SK-N-SH treated with all-trans-retinoic acid at 6 μM for 48 hours (cell line): ENCODE measurements around the gene HMCN2.
A peak's percentile ranks its signal among the peaks of the same experiment; 100 is the strongest.

ENCODE experiments used
- CSDC2 ChIP-seq: fragments of 250-450 bp; sonication (Bioruptor Pico); IDR thresholded peaks from 2 replicates; pipeline ENCODE4 v1.5.0; 2020; ENCODE audit warnings: mild to moderate bottlenecking, moderate library complexity
- ESRRG ChIP-seq: fragments of 250-450 bp; sonication (Bioruptor Pico); IDR thresholded peaks from 2 replicates; pipeline ENCODE4 v1.6.1; 2021; ENCODE audit warnings: mild to moderate bottlenecking
- OSR1 ChIP-seq: fragments of 250-450 bp; sonication (Bioruptor Pico); IDR thresholded peaks from 2 replicates; pipeline ENCODE4 v1.8.0; 2022; ENCODE audit warnings: moderate library complexity, mild to moderate bottlenecking, inconsistent platforms
- PATZ1 ChIP-seq: fragments of 250-450 bp; sonication (Bioruptor Pico); IDR thresholded peaks from 2 replicates; pipeline ENCODE4 v1.8.0; 2020; ENCODE audit warnings: mild to moderate bottlenecking, moderate library complexity, borderline replicate concordance
- SNAI2 ChIP-seq: fragments of 250-450 bp; sonication (Bioruptor Pico); IDR thresholded peaks from 2 replicates; pipeline ENCODE4 v1.5.0; 2020; ENCODE audit warnings: mild to moderate bottlenecking, moderate library complexity
- TCF4 ChIP-seq: fragments of 250-450 bp; sonication (Bioruptor Pico); IDR thresholded peaks from 2 replicates; pipeline ENCODE4 v1.8.0; 2021; ENCODE audit warnings: mild to moderate bottlenecking, moderate library complexity, borderline replicate concordance
- ZC3H10 ChIP-seq: fragments of 250-450 bp; sonication (Bioruptor Pico); IDR thresholded peaks from 2 replicates; pipeline ENCODE4 v1.5.1; 2021; ENCODE audit warnings: mild to moderate bottlenecking, moderate library complexity
- ZFP3 ChIP-seq: fragments of 250-450 bp; sonication (Bioruptor Pico); IDR thresholded peaks from 2 replicates; pipeline ENCODE4 v1.5.0; 2020; ENCODE audit warnings: mild to moderate bottlenecking, moderate library complexity
- ZFP30 ChIP-seq: fragments of 450-650 bp; formaldehyde crosslinking; IDR thresholded peaks from 2 replicates; pipeline ENCODE4 v1.5.0; 2022; ENCODE audit warnings: mild to moderate bottlenecking, moderate library complexity
- ZNF565 ChIP-seq: fragments of 450-650 bp; formaldehyde crosslinking; conservative IDR thresholded peaks from 2 replicates; pipeline ENCODE4 v1.5.0; 2020; ENCODE audit warnings: low read depth, mild to moderate bottlenecking, moderate library complexity
- TF ChIP-seq, protein P1 (sequence below): fragments of 250-450 bp; sonication (Bioruptor Pico); IDR thresholded peaks from 2 replicates; pipeline ENCODE4 v1.5.1; 2021; ENCODE audit warnings: mild to moderate bottlenecking, moderate library complexity

- TF ChIP-seq ZFP30 (CRISPR knock-in tag) (no peak), TCF4 (CRISPR knock-in tag) (peak; percentile 89), OSR1 (no peak), SNAI2 (CRISPR knock-in tag) (no peak), ZFP3 (CRISPR knock-in tag) (no peak), ZNF565 (CRISPR knock-in tag) (no peak), PATZ1 (CRISPR knock-in tag) (no peak), ESRRG (CRISPR knock-in tag) (no peak), CSDC2 (CRISPR knock-in tag) (no peak), ZC3H10 (CRISPR knock-in tag) (no peak)
- TF ChIP-seq, protein P1, sequence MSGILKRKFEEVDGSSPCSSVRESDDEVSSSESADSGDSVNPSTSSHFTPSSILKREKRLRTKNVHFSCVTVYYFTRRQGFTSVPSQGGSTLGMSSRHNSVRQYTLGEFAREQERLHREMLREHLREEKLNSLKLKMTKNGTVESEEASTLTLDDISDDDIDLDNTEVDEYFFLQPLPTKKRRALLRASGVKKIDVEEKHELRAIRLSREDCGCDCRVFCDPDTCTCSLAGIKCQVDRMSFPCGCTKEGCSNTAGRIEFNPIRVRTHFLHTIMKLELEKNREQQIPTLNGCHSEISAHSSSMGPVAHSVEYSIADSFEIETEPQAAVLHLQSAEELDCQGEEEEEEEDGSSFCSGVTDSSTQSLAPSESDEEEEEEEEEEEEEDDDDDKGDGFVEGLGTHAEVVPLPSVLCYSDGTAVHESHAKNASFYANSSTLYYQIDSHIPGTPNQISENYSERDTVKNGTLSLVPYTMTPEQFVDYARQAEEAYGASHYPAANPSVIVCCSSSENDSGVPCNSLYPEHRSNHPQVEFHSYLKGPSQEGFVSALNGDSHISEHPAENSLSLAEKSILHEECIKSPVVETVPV (CRISPR knock-in tag), result no peak
Measured at GRCh38 chr9:130289711-130290241, 24.2 kb downstream of the HMCN2 start.
